ENCODE data around the gene KSR1.

- TF ChIP-seq POLR2A (IDR thresholded peaks at IDR 0.05) (no peak), CTCF (IDR thresholded peaks at IDR 0.05) (peak in 2 of 3 donors; percentile 3 to 54)
These were observed 145.1 kb downstream of the KSR1 start for GRCh38 chr17:27601069-27601974.
